ENCODE measurements around the gene TCFL5.

The TCFL5 gene

GRCh38 chr20:62797671-62798532 is 63.7 kb downstream of the TCFL5 start:
- no peak for DNase-seq
- intact Hi-C loops (cut with DNase I), result no loop called here

GRCh38 chr20:62796699-62797491 is 64.7 kb downstream of the TCFL5 start:
- intact Hi-C loops (cut with DNase I), result no loop called here
- DNase-seq, result no peak

- DNase-seq, result peak in 40 of 42 donors; percentile 22 to 84 (median 69)
- intact Hi-C loops (cut with DNase I), result no loop called here
These were observed 66.4 kb downstream of the TCFL5 start for GRCh38 chr20:62795023-62795761.

- DNase-seq, result peak; percentile 89 to 99 (median 97)
- intact Hi-C loops (cut with DNase I), result loop anchor here (5.0 kb wide), 1 partner anchor 127 kb away; no protein-coding TSS in a partner anchor
These were observed 67.5 kb downstream of the TCFL5 start for GRCh38 chr20:62794007-62794724.

GRCh38 chr20:62793757-62794006 is 67.9 kb downstream of the TCFL5 start:
- no peak for DNase-seq
- intact Hi-C loops (cut with DNase I), result loop anchor here (5.0 kb wide), 1 partner anchor 126 kb away; no protein-coding TSS in a partner anchor

- peak in 6 of 42 donors; percentile 19 to 57 (median 40) for DNase-seq
- intact Hi-C loops (cut with DNase I), result loop anchor here (5.0 kb wide), 1 partner anchor 126 kb away; no protein-coding TSS in a partner anchor
These were observed 68.5 kb downstream of the TCFL5 start for GRCh38 chr20:62792940-62793756.

- intact Hi-C loops (cut with DNase I), result loop anchor here (5.0 kb wide), 1 partner anchor 125 kb away; no protein-coding TSS in a partner anchor
- DNase-seq, result no peak
These were observed 69.3 kb downstream of the TCFL5 start for GRCh38 chr20:62792182-62792939.

GRCh38 chr20:62791301-62792181 is 70.1 kb downstream of the TCFL5 start:
- peak; percentile 85 to 97 (median 92) for DNase-seq

More at GRCh38 chr20:62791301-62792181, 70.1 kb downstream of the TCFL5 start:
- intact Hi-C loops (cut with DNase I), result loop anchor here (5.0 kb wide), 1 partner anchor 124 kb away; no protein-coding TSS in a partner anchor

Measured in head of caudate nucleus (tissue), 42 donors.